Esophagus squamous epithelium (tissue), 5 donors: ENCODE measurements around the gene SPOCK1. TPM values are rescaled to one million over a fixed set of nuclear protein-coding genes. Genes with fewer than 3 reads are reported as not detected.

Experiments used
- DNase-seq: peaks from one replicate; lab custom pipeline; 2025; lab: John Stamatoyannopoulos, UW
- H3K27ac ChIP-seq, 4 donors: fragments of 200-600 bp; sonication (generic); one replicate each; pipeline ENCODE4 v1.5.1; 2016 to 2019; ENCODE audit warnings: mild to moderate bottlenecking in 1 of 4
- H3K27me3 ChIP-seq, 4 donors: fragments of 200-600 bp; sonication (generic); 1 replicate in 3 of 4; 2 replicates in 1 of 4; pipeline versions ENCODE4 v1.5.1 to v1.6.0; 2017 to 2021; ENCODE audit warnings: antibody characterized with exemption in 1 of 4
- H3K36me3 ChIP-seq, 3 donors: fragments of 200-600 bp; sonication (generic); one replicate each; pipeline ENCODE4 v1.5.1; 2016 to 2019
- H3K4me1 ChIP-seq, 3 donors: fragments of 200-600 bp; sonication (generic); one replicate each; pipeline ENCODE4 v1.5.1; 2017 to 2019
- H3K4me3 ChIP-seq, 4 donors: fragments of 200-600 bp; sonication (generic); 1 replicate in 3 of 4; 2 replicates in 1 of 4; pipeline ENCODE4 v1.5.1; 2016 to 2019; ENCODE audit warnings: mild to moderate bottlenecking in 2 of 4, moderate library complexity in 1 of 4
- H3K9me3 ChIP-seq, 3 donors: fragments of 200-600 bp; sonication (generic); one replicate each; pipeline ENCODE4 v1.5.1; 2016 to 2019
- CTCF ChIP-seq, 6 experiments: fragments of 450-650 bp in 4 of 6; fragments of 200-600 bp in 2 of 6; sonication (generic) in 2 of 6; IDR thresholded peaks; one replicate each; pipeline ENCODE4 v1.5.1; 2016 to 2019; ENCODE audit warnings: antibody characterized with exemption in 6 of 6, mild to moderate bottlenecking in 4 of 6, moderate library complexity in 4 of 6
- POLR2A ChIP-seq, 4 donors: fragments of 450-650 bp; IDR thresholded peaks; one replicate each; pipeline ENCODE4 v1.6.1; 2017; ENCODE audit warnings: antibody characterized with exemption in 4 of 4, mild to moderate bottlenecking in 4 of 4, moderate library complexity in 3 of 4
- WGBS, 2 donors: methylation state at CpG; one replicate each; pipeline ENCODE4 v1.1.5; 2018; 5-methylcytosine and 5-hydroxymethylcytosine counted together
- intact Hi-C: fragments of 100-400 bp; cut with DNase I; formaldehyde crosslinking; loops from one replicate; pipeline ENCODE4 v1.15.0; 2022
- total RNA-seq, 4 donors: library from RNA; depleted of rRNA; stranded (reverse); fragments of >200 nt; gene quantifications; one replicate each; pipeline ENCODE4 v1.1.0, GENCODE V29; 2016
- donor health status: DM: yes; HTN: yes; CAD: no.

Gene SPOCK1
- total RNA-seq, 4 donors from 2014 or later: 0.99 to 21.9 (median 8.1) TPM

DNA sequence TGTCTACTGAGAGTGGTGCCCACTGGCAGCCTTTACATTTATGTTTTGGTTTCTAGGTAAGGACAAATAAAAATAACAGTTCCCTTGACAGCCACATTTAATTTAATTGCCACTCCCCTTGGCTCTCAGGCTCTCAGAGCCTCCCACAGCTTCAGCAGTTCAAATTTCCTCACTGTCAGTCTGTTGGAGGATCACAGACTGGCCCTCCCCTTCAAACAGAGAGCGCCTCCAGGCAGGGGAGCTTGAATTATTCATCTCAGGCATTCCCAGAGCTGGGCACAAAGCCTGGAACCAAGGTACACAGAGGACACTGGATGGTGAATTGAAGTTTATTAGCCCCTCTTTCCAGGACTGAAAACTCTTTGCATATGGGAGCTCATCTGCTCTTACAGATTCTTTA is 407.7 kb downstream of the SPOCK1 start:
- no peak overlapping the region for H3K27ac ChIP-seq
- no peaks in the 10 kb centered on the region for H3K9me3 ChIP-seq
- peaks cover 0 to 9% (median 0%) of the 10 kb centered on the region in 3 donors for H3K4me1 ChIP-seq
- H3K27me3 ChIP-seq: no peaks in the 10 kb centered on the region
- 50% methylated on average over 1 of the region's 1 CpG; no CpG with 5 or more reads in 1 of the 2 donors for WGBS, 2 donors
- no peak overlapping the region for H3K4me3 ChIP-seq
- no peak for DNase-seq
- TF ChIP-seq POLR2A (IDR thresholded peaks at IDR 0.05): no peak
- TF ChIP-seq CTCF (IDR thresholded peaks at IDR 0.05): no peak
- intact Hi-C loops: no loop called here
- no peaks in the 10 kb centered on the region for H3K36me3 ChIP-seq

GRCh38 chr5:137090721-137091120 is 408.4 kb downstream of the SPOCK1 start:
- Histone ChIP-seq H3K4me3 (no peak overlapping the region), H3K27me3 (no peaks in the 10 kb centered on the region), H3K4me1 (peaks cover 0 to 9% (median 0%) of the 10 kb centered on the region in 3 donors), H3K36me3 (no peaks in the 10 kb centered on the region), H3K27ac (no peak overlapping the region), H3K9me3 (no peaks in the 10 kb centered on the region)
- intact Hi-C loops: no loop called here
- no peak for DNase-seq
- 29 to 44% methylated on average over 2 of the region's 2 CpGs for WGBS, 2 donors
- TF ChIP-seq CTCF (IDR thresholded peaks at IDR 0.05) (no peak), POLR2A (IDR thresholded peaks at IDR 0.05) (no peak)

- no peak overlapping the region for H3K4me3 ChIP-seq
- TF ChIP-seq POLR2A (IDR thresholded peaks at IDR 0.05) (no peak), CTCF (IDR thresholded peaks at IDR 0.05) (no peak)
- WGBS, 2 donors: 13 to 46% methylated on average over 1 of the region's 1 CpG
Measured at GRCh38 chr5:137090151-137090550, 409.0 kb downstream of the SPOCK1 start.

GRCh38 chr5:137088175-137088574 is 411.0 kb downstream of the SPOCK1 start:
- intact Hi-C loops: no loop called here
- Histone ChIP-seq H3K27ac (no peak overlapping the region), H3K27me3 (peaks cover 0 to 11% (median 0%) of the 10 kb centered on the region in 4 donors), H3K36me3 (no peaks in the 10 kb centered on the region), H3K4me1 (peaks cover 0 to 9% (median 0%) of the 10 kb centered on the region in 3 donors), H3K9me3 (no peaks in the 10 kb centered on the region), H3K4me3 (no peak overlapping the region)
- 67 to 89% methylated on average over 6 of the region's 6 CpGs for WGBS, 2 donors
- TF ChIP-seq CTCF (IDR thresholded peaks at IDR 0.05): no peak
- no peak for TF ChIP-seq POLR2A (IDR thresholded peaks at IDR 0.05)
- DNase-seq: no peak

More at GRCh38 chr5:137090151-137090550, 409.0 kb downstream of the SPOCK1 start:
- intact Hi-C loops: no loop called here
- no peaks in the 10 kb centered on the region for H3K9me3 ChIP-seq
- peaks cover 0 to 9% (median 0%) of the 10 kb centered on the region in 3 donors for H3K4me1 ChIP-seq
- H3K27me3 ChIP-seq: no peaks in the 10 kb centered on the region
- no peak overlapping the region for H3K27ac ChIP-seq
- no peak for DNase-seq
- H3K36me3 ChIP-seq: no peaks in the 10 kb centered on the region

DNA sequence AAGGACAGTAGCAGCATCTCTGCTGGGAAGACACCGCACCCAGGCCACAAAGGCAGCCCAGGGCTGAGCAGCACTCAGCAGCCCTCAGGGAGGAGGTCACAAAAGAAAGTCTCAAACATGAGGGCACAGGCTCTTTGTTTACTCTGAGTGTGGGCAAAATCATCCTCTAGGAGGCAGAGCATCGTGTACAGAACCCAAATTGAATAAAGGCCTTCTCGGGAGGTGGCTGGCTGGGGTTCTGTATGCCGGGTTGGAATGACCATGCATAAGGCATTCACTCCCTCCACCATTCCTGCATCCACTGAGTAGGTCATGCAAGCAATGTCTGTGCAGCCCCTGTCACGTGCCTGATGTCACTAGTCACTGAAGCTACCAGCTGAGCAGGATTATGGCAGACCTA is 412.8 kb downstream of the SPOCK1 start:
- 67% methylated on average over 4 to 5 of the region's 5 CpGs for WGBS, 2 donors
- no peak for DNase-seq

More for the DNA sequence above, 412.8 kb downstream of the SPOCK1 start:
- Histone ChIP-seq H3K27ac (no peak overlapping the region), H3K4me3 (no peak overlapping the region), H3K9me3 (no peaks in the 10 kb centered on the region), H3K4me1 (peaks cover 0 to 9% (median 0%) of the 10 kb centered on the region in 3 donors), H3K27me3 (peaks cover 0 to 11% (median 0%) of the 10 kb centered on the region in 4 donors), H3K36me3 (no peaks in the 10 kb centered on the region)
- intact Hi-C loops: no loop called here
- TF ChIP-seq CTCF (IDR thresholded peaks at IDR 0.05) (no peak), POLR2A (IDR thresholded peaks at IDR 0.05) (no peak)
